NT2/D1 (cell line): Measurements from ENCODE around the gene CAMK1G.

Experiments
- DNase-seq: peaks from one replicate; pipeline ENCODE4 v3.0.0-alpha.2; 2011; ENCODE audit warnings: low read depth, low spot score
- H3K27me3 ChIP-seq: 2 replicates; pipeline ENCODE4 v1.6.0; 2011; ENCODE audit warnings: mild to moderate bottlenecking; ENCODE audit not compliant: insufficient read length, insufficient read depth
- H3K36me3 ChIP-seq: 2 replicates; pipeline ENCODE4 v1.6.1; 2011; ENCODE audit warnings: mild to moderate bottlenecking, low read length, mixed read lengths; ENCODE audit not compliant: insufficient read depth, insufficient read length
- H3K4me1 ChIP-seq: 2 replicates; pipeline ENCODE4 v1.5.1; 2011; ENCODE audit not compliant: insufficient read depth, insufficient read length
- H3K4me3 ChIP-seq: 2 replicates; pipeline ENCODE4 v1.5.1; 2011; ENCODE audit warnings: low read depth; ENCODE audit not compliant: insufficient read length
- H3K9ac ChIP-seq: 2 replicates; pipeline ENCODE4 v1.6.0; 2011; ENCODE audit warnings: low read depth; ENCODE audit not compliant: insufficient read length
- H3K9me3 ChIP-seq: 2 replicates; pipeline ENCODE4 v1.5.1; 2011; ENCODE audit warnings: mild to moderate bottlenecking, low read length; ENCODE audit not compliant: insufficient read depth
- SUZ12 ChIP-seq: IDR thresholded peaks from 2 replicates; pipeline ENCODE4 v1.6.1; 2011; ENCODE audit not compliant: insufficient read length, insufficient read depth; ENCODE audit errors: extremely low read depth
- YY1 ChIP-seq: IDR thresholded peaks from 2 replicates; pipeline ENCODE4 v1.6.1; 2011; ENCODE audit not compliant: insufficient read length, insufficient read depth
- ZNF274 ChIP-seq: IDR thresholded peaks from 2 replicates; pipeline ENCODE4 v1.6.1; 2011; ENCODE audit warnings: mild to moderate bottlenecking, low read depth, low read length

Gene CAMK1G

DNA sequence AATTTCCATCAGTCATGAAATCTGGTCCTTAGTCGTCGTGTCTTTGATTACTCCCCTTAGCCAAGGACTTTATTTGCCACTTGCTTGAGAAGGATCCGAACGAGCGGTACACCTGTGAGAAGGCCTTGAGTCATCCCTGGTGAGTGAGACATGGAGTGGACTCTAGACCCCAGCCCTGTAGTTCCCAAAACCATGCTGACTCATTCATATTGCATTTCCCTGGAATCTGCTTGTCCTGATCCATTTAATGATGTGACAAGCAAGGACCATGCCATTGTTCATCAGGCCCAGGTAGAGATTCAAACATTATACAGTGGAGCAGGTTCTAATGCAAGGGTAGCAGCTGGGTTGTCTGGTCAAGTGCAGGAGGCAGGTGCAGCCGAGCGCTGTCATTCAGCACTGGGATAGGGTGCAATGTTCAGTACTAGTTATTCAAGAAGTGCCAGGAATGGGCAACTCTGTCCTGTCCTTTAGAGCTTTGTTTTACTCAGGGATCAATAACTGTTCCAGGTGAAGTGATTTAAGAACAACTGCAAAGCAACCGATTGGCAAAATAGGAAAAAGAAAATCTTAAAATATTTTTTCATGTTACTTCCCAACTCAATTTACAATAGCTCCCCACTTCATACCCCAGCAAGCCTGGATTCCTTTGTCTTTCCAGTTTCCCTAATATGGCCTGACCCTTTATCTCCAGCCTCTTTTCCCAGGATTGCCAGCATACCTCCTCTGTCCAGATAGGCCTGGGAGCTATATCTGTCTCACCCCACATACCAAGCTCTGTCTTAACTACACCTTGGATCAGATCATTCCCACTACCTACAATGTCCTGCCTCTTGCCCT lies 26.5 kb downstream of the CAMK1G start:
- Histone ChIP-seq H3K9me3 (no peaks in the 10 kb centered on the region), H3K27me3 (no peaks in the 10 kb centered on the region), H3K9ac (no peak overlapping the region), H3K36me3 (no peaks in the 10 kb centered on the region), H3K4me1 (no peaks in the 10 kb centered on the region), H3K4me3 (no peak overlapping the region)
- DNase-seq, result no peak
- TF ChIP-seq YY1, result no peak
- no peak for TF ChIP-seq ZNF274
- no peak for TF ChIP-seq SUZ12

DNA sequence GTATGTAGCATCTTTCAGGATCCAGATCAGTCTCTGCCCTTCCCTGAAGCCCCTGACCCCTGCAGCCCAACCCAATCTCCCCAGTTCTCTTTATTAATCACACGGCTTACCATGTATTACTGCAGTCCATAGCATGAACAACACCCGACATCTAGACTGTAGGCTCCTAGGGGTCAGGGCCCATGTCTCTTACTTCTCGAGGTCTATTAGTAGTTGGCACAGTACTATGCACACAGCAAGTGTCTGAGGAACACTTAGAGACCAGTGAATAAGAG lies 27.1 kb downstream of the CAMK1G start:
- Histone ChIP-seq H3K36me3 (no peaks in the 10 kb centered on the region), H3K9me3 (no peaks in the 10 kb centered on the region), H3K9ac (no peak overlapping the region), H3K4me1 (no peaks in the 10 kb centered on the region), H3K27me3 (no peaks in the 10 kb centered on the region), H3K4me3 (no peak overlapping the region)
- no peak for DNase-seq
- no peak for TF ChIP-seq YY1
- TF ChIP-seq ZNF274, result no peak
- no peak for TF ChIP-seq SUZ12

DNA sequence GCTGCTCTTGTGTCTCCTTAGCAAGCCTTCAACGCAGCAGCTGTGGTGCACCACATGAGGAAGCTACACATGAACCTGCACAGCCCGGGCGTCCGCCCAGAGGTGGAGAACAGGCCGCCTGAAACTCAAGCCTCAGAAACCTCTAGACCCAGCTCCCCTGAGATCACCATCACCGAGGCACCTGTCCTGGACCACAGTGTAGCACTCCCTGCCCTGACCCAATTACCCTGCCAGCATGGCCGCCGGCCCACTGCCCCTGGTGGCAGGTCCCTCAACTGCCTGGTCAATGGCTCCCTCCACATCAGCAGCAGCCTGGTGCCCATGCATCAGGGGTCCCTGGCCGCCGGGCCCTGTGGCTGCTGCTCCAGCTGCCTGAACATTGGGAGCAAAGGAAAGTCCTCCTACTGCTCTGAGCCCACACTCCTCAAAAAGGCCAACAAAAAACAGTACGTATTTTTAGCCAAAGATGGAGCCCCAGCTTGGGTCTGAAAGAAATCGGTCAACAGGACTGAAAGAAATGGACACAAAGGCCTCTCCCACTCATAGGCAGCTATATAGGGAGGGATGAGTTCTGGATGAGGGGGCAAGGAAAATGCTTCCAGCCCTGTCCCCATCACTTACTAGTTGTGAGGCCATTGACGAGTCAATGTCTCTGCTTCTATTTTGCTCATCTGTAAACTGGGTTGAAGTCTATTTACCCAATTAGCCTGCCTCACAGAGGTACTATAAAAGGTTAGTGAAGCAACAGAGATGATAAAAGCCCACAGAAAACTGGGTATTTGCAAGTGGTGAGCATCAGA lies 28.5 kb downstream of the CAMK1G start:
- no peak overlapping the region for H3K4me3 ChIP-seq
- H3K27me3 ChIP-seq, result no peaks in the 10 kb centered on the region
- no peaks in the 10 kb centered on the region for H3K4me1 ChIP-seq
- H3K36me3 ChIP-seq, result no peaks in the 10 kb centered on the region
- DNase-seq, result no peak
- H3K9me3 ChIP-seq, result peaks cover 4% of the 10 kb centered on the region; the same call in 1 of the 2 replicates
- TF ChIP-seq SUZ12, result no peak
- TF ChIP-seq YY1, result no peak
- no peak for TF ChIP-seq ZNF274
- H3K9ac ChIP-seq, result no peak overlapping the region

DNA sequence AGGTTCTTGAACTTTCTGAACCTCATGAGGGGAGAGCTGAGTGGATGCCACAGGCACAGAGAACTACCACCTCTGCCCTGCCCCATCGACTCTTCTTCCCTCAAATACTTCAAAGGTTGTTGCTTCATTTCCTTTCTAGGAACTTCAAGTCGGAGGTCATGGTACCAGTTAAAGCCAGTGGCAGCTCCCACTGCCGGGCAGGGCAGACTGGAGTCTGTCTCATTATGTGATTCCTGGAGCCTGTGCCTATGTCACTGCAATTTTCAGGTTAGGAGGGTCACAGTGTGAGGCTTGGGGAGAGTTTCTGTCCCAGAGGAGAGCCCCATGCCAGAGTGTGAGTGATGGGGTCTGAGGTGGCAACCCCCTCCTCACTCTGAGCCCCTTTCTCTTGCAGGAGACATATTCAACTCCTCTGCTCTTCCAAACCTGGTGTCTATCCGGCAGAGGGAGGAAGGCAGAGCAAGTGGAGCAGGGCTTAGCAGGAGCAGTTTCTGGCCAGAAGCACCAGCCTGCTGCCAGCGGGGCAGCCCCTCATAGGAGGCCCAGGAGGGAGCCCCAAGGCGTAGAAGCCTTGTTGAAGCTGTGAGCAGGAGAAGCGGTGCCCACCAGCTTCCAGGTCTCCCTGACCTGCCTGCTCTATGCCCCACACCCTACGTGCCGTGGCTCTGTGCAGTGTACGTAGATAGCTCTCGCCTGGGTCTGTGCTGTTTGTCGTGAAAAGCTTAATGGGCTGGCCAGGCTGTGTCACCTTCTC lies 29.3 kb downstream of the CAMK1G start:
- no peak for DNase-seq

DNA sequence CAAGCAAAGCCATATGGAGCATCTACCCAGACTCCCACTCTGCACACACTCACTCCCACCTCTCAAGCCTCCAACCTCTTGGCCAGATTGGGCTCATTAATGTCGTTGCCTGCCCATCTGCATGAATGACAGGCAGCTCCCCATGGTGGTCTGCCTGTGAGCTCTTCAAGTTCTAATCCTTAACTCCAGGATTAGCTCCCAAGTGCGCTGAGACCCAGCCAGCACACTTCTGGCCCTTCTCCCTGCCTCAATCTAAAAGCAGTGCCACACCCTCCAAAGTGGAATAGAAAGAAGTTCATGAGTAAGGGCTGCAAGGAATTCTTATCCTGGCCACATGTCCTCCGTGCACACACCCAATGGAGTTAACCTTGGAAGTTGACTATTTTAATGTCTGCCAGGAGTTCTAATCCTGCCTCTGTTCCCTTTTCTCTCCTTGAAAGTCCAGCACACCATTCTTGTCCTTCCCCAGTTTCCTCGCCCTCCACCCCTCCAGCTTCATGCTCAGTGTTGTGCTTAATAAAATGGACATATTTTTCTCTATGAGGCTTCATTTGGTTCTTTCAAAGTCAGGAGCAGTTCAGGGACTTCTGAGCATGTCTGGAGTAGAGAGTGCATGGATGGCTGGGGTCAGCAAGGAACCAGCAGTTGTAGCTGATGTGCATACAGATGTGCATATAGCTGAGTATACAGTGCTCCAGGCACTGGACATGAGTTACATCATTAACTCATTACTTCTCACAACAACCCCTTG lies 30.1 kb downstream of the CAMK1G start:
- Histone ChIP-seq H3K4me3 (no peak overlapping the region), H3K9ac (no peak overlapping the region), H3K9me3 (peaks cover 15% of the 10 kb centered on the region; the same call in 1 of the 2 replicates), H3K27me3 (no peaks in the 10 kb centered on the region), H3K4me1 (no peaks in the 10 kb centered on the region), H3K36me3 (no peaks in the 10 kb centered on the region)
- TF ChIP-seq ZNF274, result no peak
- no peak for TF ChIP-seq SUZ12
- TF ChIP-seq YY1, result no peak
- DNase-seq, result no peak

More for the DNA sequence above, 29.3 kb downstream of the CAMK1G start:
- TF ChIP-seq YY1 (no peak), SUZ12 (no peak), ZNF274 (no peak)
- Histone ChIP-seq H3K27me3 (no peaks in the 10 kb centered on the region), H3K4me3 (no peak overlapping the region), H3K36me3 (no peaks in the 10 kb centered on the region), H3K9me3 (peaks cover 10% of the 10 kb centered on the region; the same call in 1 of the 2 replicates), H3K9ac (no peak overlapping the region), H3K4me1 (no peaks in the 10 kb centered on the region)

DNA sequence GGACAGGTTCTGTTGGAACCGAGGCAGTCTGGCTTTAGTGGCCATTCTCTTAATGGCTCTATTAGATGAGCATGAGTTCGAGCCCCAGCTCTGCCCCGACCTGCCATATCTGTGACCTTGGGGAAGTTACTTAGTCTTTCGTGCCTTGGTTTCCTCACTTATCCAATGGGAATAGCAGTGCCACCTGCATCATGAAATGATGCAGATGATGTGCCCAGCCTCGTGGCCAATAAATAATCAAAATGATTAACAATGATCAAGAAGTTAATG lies 30.6 kb downstream of the CAMK1G start:
- Histone ChIP-seq H3K4me3 (no peak overlapping the region), H3K36me3 (no peaks in the 10 kb centered on the region), H3K9me3 (peaks cover 15% of the 10 kb centered on the region; the same call in 1 of the 2 replicates), H3K9ac (no peak overlapping the region), H3K27me3 (no peaks in the 10 kb centered on the region), H3K4me1 (no peaks in the 10 kb centered on the region)
- no peak for DNase-seq
- no peak for TF ChIP-seq YY1
- TF ChIP-seq ZNF274, result no peak
- TF ChIP-seq SUZ12, result no peak

DNA sequence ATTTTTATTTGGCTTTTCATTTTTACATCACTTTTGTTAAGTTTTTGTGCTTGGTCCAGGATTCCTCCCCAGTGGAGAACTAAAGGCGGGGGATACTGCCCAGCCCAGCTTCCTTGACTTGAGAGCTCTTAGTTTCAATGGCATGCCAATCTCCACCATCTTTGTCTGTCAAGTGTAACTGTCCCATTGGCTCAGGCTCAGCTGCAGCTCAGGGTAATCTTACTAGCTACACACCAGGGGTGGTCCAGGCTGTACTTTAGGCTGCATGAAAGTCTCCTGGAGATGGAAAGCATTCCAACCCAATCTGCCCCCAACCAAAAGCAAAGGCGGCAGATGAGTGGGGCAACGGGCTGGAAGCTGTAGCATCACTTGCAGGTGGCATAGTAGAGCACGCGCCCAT lies 31.4 kb downstream of the CAMK1G start:
- Histone ChIP-seq H3K4me1 (no peaks in the 10 kb centered on the region), H3K9ac (no peak overlapping the region), H3K9me3 (peaks cover 15% of the 10 kb centered on the region; the same call in 1 of the 2 replicates), H3K4me3 (no peak overlapping the region), H3K36me3 (no peaks in the 10 kb centered on the region), H3K27me3 (no peaks in the 10 kb centered on the region)
- DNase-seq, result no peak
- TF ChIP-seq YY1, result no peak
- TF ChIP-seq ZNF274, result no peak
- TF ChIP-seq SUZ12, result no peak
